Stimulated activated CD4-positive, alpha-beta T cell treated with anti-CD3 and anti-CD28 coated beads, Interleukin-1b, Interleukin-23, amount 100 ng/mL, for 4 hours (primary cell): Measurements from ENCODE around the gene DHRSX.
"Not testable (repeated sequence)": the region's sequence is repeated elsewhere in the genome, so short reads cannot be mapped to it uniquely, and the experiment has no call there.

Experiments used
- DNase-seq, 2 donors: peaks; one replicate each; pipeline ENCODE4 v3.0.0-alpha.2; 2020; ENCODE audit warnings: low read depth in 2 of 2

Gene DHRSX

GRCh38 chrX:2500803-2501558, at the start of gene DHRSX, which contains the start of gene ZBED1:
Gene DHRSX, minus strand, starts transcription at chrX:2500976. Its CDS starts 51 bp downstream, at chrX:2500925.
Gene ZBED1, minus strand, starts transcription at chrX:2500976. Its CDS starts 10,257 bp downstream, at chrX:2490719.
- DNase-seq: peak; percentile 10 to 62

GRCh38 chrX:2549876-2550275, 49.1 kb upstream of the DHRSX start:
- no peak for DNase-seq

- no peak for DNase-seq
Observed at GRCh38 chrX:2548711-2549423, 48.1 kb upstream of the DHRSX start.

GRCh38 chrX:2547736-2548135, 47.0 kb upstream of the DHRSX start:
- DNase-seq: no peak

GRCh38 chrX:2546496-2546895, 45.7 kb upstream of the DHRSX start:
- DNase-seq: no peak

- no peak for DNase-seq
Observed at GRCh38 chrX:2545144-2545543, 44.4 kb upstream of the DHRSX start.

- DNase-seq: no peak
Observed at GRCh38 chrX:2542826-2543521, 42.2 kb upstream of the DHRSX start.

- DNase-seq: no peak
Observed at GRCh38 chrX:2541603-2542002, 40.8 kb upstream of the DHRSX start.

- DNase-seq: no peak
Observed at GRCh38 chrX:2540426-2540947, 39.7 kb upstream of the DHRSX start.

GRCh38 chrX:2539586-2539985, 38.8 kb upstream of the DHRSX start:
- no peak for DNase-seq

GRCh38 chrX:2538031-2538757, 37.4 kb upstream of the DHRSX start:
- DNase-seq: no peak

- no peak for DNase-seq
Observed at GRCh38 chrX:2536974-2537373, 36.2 kb upstream of the DHRSX start.

GRCh38 chrX:2536141-2536540, 35.4 kb upstream of the DHRSX start:
- no peak for DNase-seq

- DNase-seq: not testable (repeated sequence)
Observed at GRCh38 chrX:2534261-2535021, 33.7 kb upstream of the DHRSX start.

- DNase-seq: no peak
Observed at GRCh38 chrX:2533424-2533823, 32.6 kb upstream of the DHRSX start.

GRCh38 chrX:2526390-2526789, 25.6 kb upstream of the DHRSX start:
- no peak for DNase-seq

- no peak for DNase-seq
Observed at GRCh38 chrX:2523911-2524310, 23.1 kb upstream of the DHRSX start.

GRCh38 chrX:2521927-2522386, 21.2 kb upstream of the DHRSX start:
- no peak for DNase-seq

GRCh38 chrX:2521092-2521926, 20.5 kb upstream of the DHRSX start:
- no peak for DNase-seq

- no peak for DNase-seq
Observed at GRCh38 chrX:2520539-2520938, 19.8 kb upstream of the DHRSX start.
